NCI-H146 treated with DMSO at 0.1 percent for 48 hours (cell line): ENCODE measurements around the gene ARHGEF16.
A peak's percentile ranks its signal among the peaks of the same experiment; 100 is the strongest.

Source experiments
- DNase-seq: peaks from one replicate; lab custom pipeline; 2025; ENCODE audit not compliant: unreplicated experiment; lab: John Stamatoyannopoulos, UW

Gene ARHGEF16

DNA sequence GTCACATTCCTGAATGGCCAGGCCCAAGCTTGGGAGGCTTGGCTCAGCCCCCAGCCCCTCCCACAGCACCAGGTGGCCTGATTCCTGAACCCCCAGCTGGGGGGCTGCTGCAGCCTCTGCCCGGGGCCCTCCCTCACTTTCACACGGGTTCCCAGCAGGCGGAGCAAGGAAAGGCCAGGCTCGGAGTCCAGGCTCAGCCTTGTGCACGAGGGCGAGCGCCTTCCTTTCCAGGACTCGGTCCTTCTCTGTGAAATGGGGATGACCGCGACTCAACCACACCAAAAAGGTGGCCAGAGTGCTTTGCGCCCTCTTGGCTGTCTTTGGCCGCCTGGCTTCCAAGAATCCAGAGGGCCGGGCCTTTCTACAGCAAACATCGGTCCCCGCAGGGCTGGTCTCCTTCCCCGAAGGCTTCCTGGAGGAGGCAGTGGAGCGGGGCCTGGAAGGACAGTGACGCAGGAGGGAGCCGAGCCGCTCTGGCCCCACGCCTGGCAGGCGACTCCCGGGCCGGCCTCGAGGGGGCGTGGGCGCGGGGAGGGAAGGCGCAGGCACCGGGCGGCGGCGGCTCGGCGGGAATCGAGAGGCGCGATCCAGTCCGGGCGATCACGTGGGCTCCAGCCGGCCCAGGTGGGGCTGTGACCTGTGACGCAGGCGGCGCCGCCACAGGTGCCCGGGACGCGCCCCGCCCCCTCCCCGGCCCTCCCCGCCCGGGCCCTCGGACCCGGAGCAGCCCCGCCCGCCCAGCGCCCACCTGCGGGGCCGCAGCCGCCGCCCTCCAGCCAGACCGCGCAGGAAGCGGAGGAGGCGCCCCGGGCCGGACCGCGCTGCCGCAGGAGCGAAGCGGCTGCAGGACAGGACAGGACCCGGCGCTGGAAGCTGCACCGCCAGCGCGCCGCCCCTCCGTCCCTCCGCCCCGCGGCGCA lies at the start of gene ARHGEF16:
Gene ARHGEF16, plus strand, starts transcription at position 775 of the 920 bp plus-strand sequence. CDS start 8,420 bp downstream, outside the sequence.
- DNase-seq: peak; percentile 32

DNA sequence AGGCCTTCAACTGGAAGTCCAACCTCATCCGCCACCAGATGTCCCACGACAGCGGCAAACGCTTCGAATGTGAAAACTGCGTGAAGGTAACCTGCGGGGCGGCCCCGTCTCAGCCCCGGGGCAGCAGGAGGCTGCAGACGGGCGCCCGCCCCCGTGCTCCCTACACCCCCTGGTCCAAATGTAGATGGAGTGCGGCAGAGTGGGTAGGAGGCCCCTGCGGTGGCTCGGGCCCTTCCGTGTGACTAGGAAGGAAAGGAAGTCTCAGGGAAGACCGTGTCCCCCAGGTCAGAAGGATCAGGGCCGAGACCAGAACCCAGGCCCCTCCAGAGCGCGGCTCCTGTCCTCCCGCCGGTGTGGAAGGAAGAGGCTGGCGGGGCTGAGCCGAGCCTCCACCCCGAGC lies 49.7 kb upstream of the ARHGEF16 start:
- DNase-seq: no peak

DNA sequence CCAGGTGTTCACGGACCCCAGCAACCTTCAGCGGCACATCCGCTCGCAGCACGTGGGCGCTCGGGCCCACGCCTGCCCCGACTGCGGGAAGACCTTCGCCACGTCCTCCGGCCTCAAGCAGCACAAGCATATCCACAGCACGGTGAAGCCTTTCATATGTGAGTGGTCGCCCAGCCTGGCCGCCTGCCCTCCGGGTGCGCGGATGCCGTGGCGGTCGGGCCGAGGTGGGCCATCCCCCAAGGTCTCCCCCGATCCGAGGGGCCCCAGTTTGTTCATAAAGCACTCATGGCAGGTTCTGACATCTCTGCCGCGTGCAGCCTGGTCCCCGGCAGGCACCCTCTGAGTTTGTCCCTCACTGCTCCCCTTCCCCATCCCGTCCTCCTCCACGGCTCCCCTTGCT lies 49.0 kb upstream of the ARHGEF16 start:
- DNase-seq: no peak

DNA sequence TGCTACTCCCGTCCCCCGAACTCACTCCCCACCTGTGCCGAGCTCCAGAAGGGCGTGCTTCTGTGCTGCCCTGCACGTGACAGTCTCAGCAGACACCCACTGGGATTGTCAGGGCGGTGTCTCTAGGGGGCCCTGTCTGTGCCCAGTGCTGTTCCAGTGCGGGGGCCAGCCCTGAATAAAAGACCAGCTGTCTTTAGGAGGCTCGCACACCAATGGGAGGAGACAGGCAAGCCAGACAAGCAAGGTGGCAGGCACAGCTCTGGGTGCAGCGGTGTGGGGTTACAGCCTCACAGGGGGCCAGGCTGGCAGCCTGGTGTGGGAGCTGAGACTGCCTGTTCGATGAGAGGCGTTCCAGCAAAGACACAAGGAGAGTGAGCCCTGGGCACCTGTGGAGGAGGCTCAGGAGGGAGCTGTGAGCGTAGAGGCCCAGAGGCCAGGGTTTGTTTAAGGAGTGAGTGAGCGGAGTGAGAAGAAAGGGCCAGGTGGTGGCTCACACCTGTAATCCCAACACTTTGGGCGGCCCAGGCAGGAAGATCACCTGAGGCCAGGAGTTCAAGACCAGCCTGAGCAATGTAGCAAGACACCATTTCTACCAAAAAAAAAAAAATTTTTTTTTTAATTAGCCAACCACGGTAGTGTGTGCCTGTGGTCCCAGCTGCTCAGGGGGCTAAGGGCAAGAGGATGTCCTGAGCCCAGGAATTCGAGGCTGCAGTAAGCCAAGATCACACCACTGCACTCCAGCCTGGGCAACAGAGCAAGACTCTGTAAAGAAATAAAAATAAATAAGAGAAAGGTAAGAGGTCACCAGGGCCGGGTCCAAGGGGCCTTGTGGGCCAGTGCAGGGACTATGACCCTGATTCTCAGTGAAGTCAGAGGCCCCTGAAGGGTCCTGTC lies 48.2 kb upstream of the ARHGEF16 start:
- DNase-seq: no peak

DNA sequence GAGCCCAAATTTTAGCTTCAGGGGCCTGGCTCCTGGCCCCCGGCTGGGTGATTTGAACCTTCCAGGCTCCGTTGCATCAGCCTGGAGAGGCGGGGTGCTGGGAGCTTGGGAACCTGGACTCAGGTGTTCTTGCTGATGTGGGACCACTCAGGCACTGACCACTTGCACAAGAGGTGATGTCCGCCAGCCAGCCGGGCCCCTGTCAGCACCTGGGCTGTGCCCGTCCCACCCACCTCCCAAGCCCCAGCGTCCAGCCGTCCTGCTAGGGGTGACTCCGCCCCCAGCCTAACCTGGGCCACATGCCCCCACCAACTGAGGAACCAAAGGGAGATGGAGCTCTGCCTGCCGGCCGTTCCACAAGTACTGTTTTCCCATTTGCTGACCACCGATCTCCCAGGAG lies 47.4 kb upstream of the ARHGEF16 start:
- no peak for DNase-seq

- no peak for DNase-seq
Measured at GRCh38 chr1:3408751-3409266, 45.7 kb upstream of the ARHGEF16 start.

- DNase-seq: no peak
Measured at GRCh38 chr1:3409366-3410141, 44.9 kb upstream of the ARHGEF16 start.

- no peak for DNase-seq
Measured at GRCh38 chr1:3410142-3410925, 44.1 kb upstream of the ARHGEF16 start.

GRCh38 chr1:3411806-3412205 lies 42.7 kb upstream of the ARHGEF16 start:
- DNase-seq: no peak

GRCh38 chr1:3412376-3412775 lies 42.1 kb upstream of the ARHGEF16 start:
- DNase-seq: no peak

DNA sequence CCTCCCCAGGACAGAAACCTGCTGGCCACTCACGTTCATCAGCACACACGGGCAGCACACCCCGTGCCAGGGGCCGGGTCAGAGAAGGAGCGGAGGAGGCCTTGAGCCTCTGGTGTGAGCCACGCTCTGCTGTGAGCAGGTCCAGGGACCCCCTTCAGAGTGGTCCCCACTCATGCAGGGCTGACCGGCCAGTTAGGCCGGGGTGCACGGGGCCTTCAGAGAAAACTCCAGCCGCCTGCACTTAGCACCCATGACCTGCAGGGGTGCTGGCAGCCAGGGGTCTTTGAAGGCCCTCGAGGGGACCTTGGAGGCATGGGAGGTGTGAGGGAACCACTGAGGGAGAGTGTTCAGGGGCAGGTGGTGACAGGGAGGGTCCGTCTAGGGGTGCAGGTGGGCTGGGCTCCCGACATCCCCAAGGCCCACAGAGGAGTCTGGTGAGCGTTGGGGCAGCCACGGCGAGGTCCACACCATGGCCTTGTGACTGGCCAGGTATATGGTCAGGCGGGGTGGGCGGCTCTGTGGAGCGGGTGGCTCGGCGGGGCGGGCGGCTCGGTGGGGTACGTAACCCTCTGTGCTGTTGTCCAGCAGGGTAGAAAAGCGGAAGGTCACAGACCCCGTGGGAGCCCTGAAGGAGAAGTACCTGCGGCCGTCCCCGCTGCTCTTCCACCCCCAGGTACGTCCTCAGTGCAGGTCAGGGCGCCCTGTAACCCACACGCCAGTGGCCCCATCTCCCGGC lies 40.3 kb upstream of the ARHGEF16 start:
- no peak for DNase-seq

DNA sequence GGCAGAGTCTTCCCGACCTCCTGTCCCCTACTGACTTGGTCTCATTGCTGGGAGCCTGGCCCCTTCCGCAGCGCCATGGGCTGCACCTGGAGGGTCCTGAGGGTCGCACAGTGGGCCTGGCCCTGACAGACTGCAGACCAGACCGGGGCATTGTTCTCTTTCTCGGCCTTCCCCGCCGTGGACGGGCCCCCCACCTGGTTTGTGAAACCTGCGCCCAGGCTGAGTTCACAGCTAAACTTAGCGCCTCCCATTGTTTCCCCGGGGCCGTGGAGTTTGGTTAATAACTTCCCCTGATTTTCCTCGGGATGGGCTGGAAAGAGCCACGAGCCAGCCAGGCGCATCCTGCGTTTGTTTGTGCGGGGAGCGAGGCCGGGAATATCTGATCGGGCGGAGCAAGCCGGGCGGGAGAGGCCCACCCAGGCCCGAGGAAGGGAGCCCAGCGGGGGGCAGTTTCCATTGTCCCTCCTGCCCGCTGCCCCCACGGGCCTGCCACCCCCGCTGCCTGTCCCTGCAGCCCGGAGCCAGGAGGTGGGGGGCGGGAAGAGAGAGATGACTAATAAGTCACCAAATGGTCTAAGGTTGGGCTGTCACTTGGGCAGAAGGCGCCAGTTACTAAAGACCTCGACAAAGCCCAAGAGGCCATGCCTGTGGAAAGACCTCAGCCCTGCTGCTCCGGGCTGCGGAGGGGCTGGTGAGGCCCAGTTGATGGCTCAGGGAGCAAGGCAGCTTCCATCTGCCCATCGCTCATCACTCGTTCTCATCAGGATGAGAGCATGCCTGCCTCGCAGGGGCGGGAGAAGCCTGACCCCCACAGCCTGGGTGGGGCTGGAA lies 39.0 kb upstream of the ARHGEF16 start:
- DNase-seq: no peak

DNA sequence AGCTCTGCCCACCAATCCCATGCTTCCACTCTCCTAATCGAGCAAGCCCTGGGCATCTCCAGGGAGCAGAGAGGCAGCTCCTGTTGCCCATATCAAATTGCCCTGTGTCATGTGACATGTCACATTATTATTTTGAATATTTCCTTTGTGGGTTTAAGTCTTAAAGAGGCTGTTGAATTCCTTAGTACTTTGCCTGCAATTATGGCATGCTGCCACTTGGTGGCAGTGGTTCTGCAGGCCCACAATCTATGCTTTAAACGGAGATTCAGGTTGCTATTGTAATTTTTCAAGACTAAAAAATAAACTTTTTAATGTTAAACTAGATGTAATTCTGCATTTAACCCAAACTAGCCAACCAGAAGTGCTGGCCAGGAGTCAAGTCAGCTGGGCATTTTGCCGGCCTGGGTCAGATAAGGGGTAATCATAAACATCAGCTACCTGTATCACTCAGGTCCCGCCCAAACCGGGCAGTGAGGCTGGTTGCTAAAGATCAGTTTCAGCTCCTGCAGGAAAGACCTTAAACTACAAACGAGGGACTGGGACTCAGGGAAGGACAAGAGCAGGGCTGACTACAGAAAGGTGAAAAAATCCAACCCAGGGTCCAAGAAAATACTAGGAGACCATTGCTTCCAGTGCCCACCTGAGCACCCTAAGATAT lies 37.3 kb upstream of the ARHGEF16 start:
- DNase-seq: no peak

DNA sequence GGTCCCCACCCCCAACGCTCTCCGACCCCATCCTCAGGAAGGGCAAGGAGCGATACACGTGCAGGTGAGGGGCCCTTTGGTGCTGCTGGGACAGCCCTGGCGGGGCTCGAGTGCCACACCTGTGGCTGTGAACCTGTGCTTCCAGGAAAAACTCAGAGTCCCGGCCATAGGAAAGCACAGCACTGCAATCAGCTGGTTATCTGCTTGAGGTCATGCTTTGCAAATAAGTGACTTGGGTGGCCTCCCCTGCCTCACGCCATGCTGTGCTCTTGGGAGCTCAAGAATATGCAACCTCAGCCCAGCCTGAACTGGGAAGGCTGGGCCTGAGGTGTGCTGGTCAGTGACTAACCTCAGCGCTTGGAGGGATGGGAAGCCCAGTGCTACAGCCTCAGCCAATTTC lies 36.5 kb upstream of the ARHGEF16 start:
- DNase-seq: no peak

DNA sequence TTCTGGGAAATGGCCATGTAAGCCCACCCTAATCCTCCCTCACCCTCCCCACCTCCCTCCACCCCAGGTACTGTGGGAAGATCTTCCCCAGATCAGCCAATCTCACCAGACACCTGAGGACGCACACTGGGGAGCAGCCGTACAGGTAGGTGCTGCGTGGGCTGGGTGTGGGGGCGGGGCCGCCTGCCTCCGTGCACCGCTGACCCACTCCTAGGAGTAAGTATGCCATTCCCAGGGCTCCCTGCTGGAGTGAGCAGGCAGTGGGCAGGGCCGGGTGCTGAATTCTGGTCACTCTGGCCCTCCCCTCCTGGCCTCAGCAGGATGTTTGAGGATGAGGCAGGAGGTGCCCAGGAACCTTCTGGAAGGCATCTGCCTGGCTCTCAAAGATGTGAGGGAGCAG lies 35.9 kb upstream of the ARHGEF16 start:
- no peak for DNase-seq

- DNase-seq: no peak
Measured at GRCh38 chr1:3419415-3420204, 34.9 kb upstream of the ARHGEF16 start.
